H9 (cell line): ENCODE measurements around the gene MNX1. TPM values are rescaled to one million over a fixed set of nuclear protein-coding genes. Genes with fewer than 3 reads are reported as not detected.

Experiments
- DNase-seq: peaks from one replicate; pipeline ENCODE4 v3.0.0-alpha.2; 2017
- H2AFZ ChIP-seq: one replicate; pipeline ENCODE4 v1.6.1; 2013; ENCODE audit warnings: mild to moderate bottlenecking, low read length, control low read depth, moderate library complexity
- H2AK5ac ChIP-seq: 2 replicates; pipeline ENCODE4 v1.6.1; 2013; ENCODE audit warnings: low read length, control low read depth, mixed read lengths; ENCODE audit not compliant: insufficient read length
- H2BK120ac ChIP-seq: one replicate; pipeline ENCODE4 v1.6.1; 2013; ENCODE audit warnings: low read depth, mild to moderate bottlenecking, low read length, control low read depth, inconsistent platforms; ENCODE audit not compliant: poor library complexity, severe bottlenecking
- H2BK12ac ChIP-seq: 2 replicates; pipeline ENCODE4 v1.6.1; 2013; ENCODE audit warnings: low read length, control low read depth, mixed read lengths, low read depth; ENCODE audit not compliant: insufficient read length
- H2BK15ac ChIP-seq: 2 replicates; pipeline ENCODE4 v1.6.1; 2013; ENCODE audit warnings: low read depth, low read length, control low read depth
- H2BK20ac ChIP-seq: one replicate; pipeline ENCODE4 v1.6.1; 2013; ENCODE audit warnings: low read depth, mild to moderate bottlenecking, low read length, control low read depth, inconsistent platforms; ENCODE audit not compliant: poor library complexity, severe bottlenecking
- H2BK5ac ChIP-seq: 2 replicates; pipeline ENCODE4 v1.6.1; 2013; ENCODE audit warnings: low read length, control low read depth, mixed read lengths; ENCODE audit not compliant: insufficient read length
- H3K14ac ChIP-seq: 2 replicates; pipeline ENCODE4 v1.6.1; 2013; ENCODE audit warnings: low read length, control low read depth; ENCODE audit not compliant: insufficient read depth
- H3K18ac ChIP-seq: 2 replicates; pipeline ENCODE4 v1.6.1; 2013; ENCODE audit warnings: low read depth, mild to moderate bottlenecking, mixed read lengths, low read length, control low read depth; ENCODE audit not compliant: insufficient read length
- H3K23ac ChIP-seq: 2 replicates; pipeline ENCODE4 v1.6.1; 2013; ENCODE audit warnings: low read length, control low read depth, mixed read lengths, low read depth; ENCODE audit not compliant: insufficient read length
- H3K23me2 ChIP-seq: 2 replicates; pipeline ENCODE4 v1.6.1; 2013; ENCODE audit warnings: low read depth, mild to moderate bottlenecking, mixed read lengths, low read length, control low read depth; ENCODE audit not compliant: insufficient read length, poor library complexity, severe bottlenecking
- H3K27ac ChIP-seq: 2 replicates; pipeline ENCODE4 v1.5.1; 2013; ENCODE audit warnings: low read length, control low read depth, mixed read lengths, low read depth; ENCODE audit not compliant: insufficient read length
- H3K27me3 ChIP-seq: 2 replicates; pipeline ENCODE4 v1.6.1; 2013; ENCODE audit warnings: low read length, control low read depth, inconsistent platforms; ENCODE audit not compliant: insufficient read depth
- H3K4ac ChIP-seq: 2 replicates; pipeline ENCODE4 v1.6.1; 2013; ENCODE audit warnings: low read depth, mild to moderate bottlenecking, control low read depth, inconsistent platforms, low read length, moderate library complexity
- H3K4me1 ChIP-seq: 2 replicates; pipeline ENCODE4 v1.6.1; 2013; ENCODE audit warnings: low read length, control low read depth, inconsistent platforms; ENCODE audit not compliant: insufficient read depth
- H3K4me2 ChIP-seq: 2 replicates; pipeline ENCODE4 v1.6.1; 2013; ENCODE audit warnings: low read length, control low read depth, mixed read lengths; ENCODE audit not compliant: insufficient read length, insufficient read depth
- H3K56ac ChIP-seq: 2 replicates; pipeline ENCODE4 v1.6.1; 2013; ENCODE audit warnings: low read depth, mild to moderate bottlenecking, mixed read lengths, low read length, control low read depth; ENCODE audit not compliant: insufficient read length
- H3K79me1 ChIP-seq: 2 replicates; pipeline ENCODE4 v1.6.1; 2013; ENCODE audit warnings: low read depth, mild to moderate bottlenecking, moderate library complexity, low read length, control low read depth, inconsistent platforms; ENCODE audit not compliant: insufficient read depth, poor library complexity, severe bottlenecking
- H3K79me2 ChIP-seq: 2 replicates; pipeline ENCODE4 v1.6.1; 2013; ENCODE audit warnings: low read length, control low read depth, inconsistent platforms; ENCODE audit not compliant: insufficient read depth
- H3K9ac ChIP-seq: 2 replicates; pipeline ENCODE4 v1.6.1; 2013; ENCODE audit warnings: low read length, control low read depth, mixed read lengths; ENCODE audit not compliant: insufficient read length; ENCODE audit errors: extremely low read depth
- H3K9me3 ChIP-seq: one replicate; pipeline ENCODE4 v1.6.1; 2013; ENCODE audit warnings: low read depth, low read length, inconsistent platforms; ENCODE audit not compliant: control insufficient read depth
- H3T11ph ChIP-seq: one replicate; pipeline ENCODE4 v1.6.1; 2013; ENCODE audit warnings: mild to moderate bottlenecking, low read length, control low read depth, inconsistent platforms
- H4K20me1 ChIP-seq: one replicate; pipeline ENCODE4 v1.6.1; 2013; ENCODE audit not compliant: control insufficient read depth, insufficient read length, insufficient read depth
- H4K5ac ChIP-seq: 2 replicates; pipeline ENCODE4 v1.6.1; 2013; ENCODE audit warnings: low read depth, mild to moderate bottlenecking, mixed read lengths, low read length, control low read depth; ENCODE audit not compliant: insufficient read length
- H4K8ac ChIP-seq: replicated peaks from 2 replicates; pipeline ENCODE4 v1.6.1; 2013; ENCODE audit warnings: low read length, control low read depth, mixed read lengths, low read depth; ENCODE audit not compliant: insufficient read length
- H4K91ac ChIP-seq: 2 replicates; pipeline ENCODE4 v1.6.1; 2013; ENCODE audit warnings: low read depth, mild to moderate bottlenecking, moderate library complexity, mixed read lengths, low read length, control low read depth; ENCODE audit not compliant: insufficient read length
- H3K27ac Mint-ChIP-seq, 3 experiments: 2 replicates in 2 of 3; 3 replicates in 1 of 3; pipeline ENCODE4 v1.8.0; 2020 to 2021; ENCODE audit warnings: mixed read lengths in 3 of 3, mild to moderate bottlenecking in 1 of 3, moderate library complexity in 1 of 3
- H3K27me3 Mint-ChIP-seq: 2 replicates; pipeline ENCODE4 v1.8.0; 2021; ENCODE audit warnings: low read depth, mild to moderate bottlenecking, moderate library complexity, mixed read lengths
- H3K36me3 Mint-ChIP-seq, 3 experiments: 2 replicates in 2 of 3; 3 replicates in 1 of 3; pipeline ENCODE4 v1.8.0; 2020 to 2021; ENCODE audit warnings: low read depth in 3 of 3, mixed read lengths in 3 of 3; ENCODE audit not compliant: insufficient read depth in 1 of 3
- H3K4me1 Mint-ChIP-seq, 2 experiments: 2 replicates each; pipeline ENCODE4 v1.8.0; 2020; ENCODE audit warnings: mixed read lengths in 2 of 2
- H3K4me3 Mint-ChIP-seq, 2 experiments: 2 replicates in 1 of 2; 3 replicates in 1 of 2; pipeline ENCODE4 v1.8.0; 2020 to 2021; ENCODE audit warnings: mild to moderate bottlenecking in 2 of 2, mixed read lengths in 2 of 2, moderate library complexity in 1 of 2
- H3K9me3 Mint-ChIP-seq, 2 experiments: 2 replicates in 1 of 2; 3 replicates in 1 of 2; pipeline ENCODE4 v1.8.0; 2020; ENCODE audit warnings: mild to moderate bottlenecking in 2 of 2, mixed read lengths in 2 of 2, moderate library complexity in 1 of 2
- WGBS: extraction: QIAGEN DNeasy Blood & Tissue Kit; methylation state at CpG from one replicate; pipeline ENCODE4 v1.1.7; 2013; ENCODE audit warnings: missing lambda C conversion rate, low lambda C conversion rate, mixed read lengths; ENCODE audit not compliant: insufficient read length; ENCODE audit errors: extremely low coverage; 5-methylcytosine and 5-hydroxymethylcytosine counted together
- total RNA-seq: library from RNA; stranded (reverse); gene quantifications from 2 replicates; pipeline ENCODE4 v1.2.1, GENCODE V29; 2021
- TF ChIP-seq, protein P1 (sequence below): fragments of 200-600 bp; sonication (generic); conservative IDR thresholded peaks from 3 replicates; pipeline ENCODE4 v1.8.0; 2021; ENCODE audit warnings: antibody characterized with exemption, mild to moderate bottlenecking

MNX1 gene
- total RNA-seq, 1 experiment from 2014 or later = not detected

DNA sequence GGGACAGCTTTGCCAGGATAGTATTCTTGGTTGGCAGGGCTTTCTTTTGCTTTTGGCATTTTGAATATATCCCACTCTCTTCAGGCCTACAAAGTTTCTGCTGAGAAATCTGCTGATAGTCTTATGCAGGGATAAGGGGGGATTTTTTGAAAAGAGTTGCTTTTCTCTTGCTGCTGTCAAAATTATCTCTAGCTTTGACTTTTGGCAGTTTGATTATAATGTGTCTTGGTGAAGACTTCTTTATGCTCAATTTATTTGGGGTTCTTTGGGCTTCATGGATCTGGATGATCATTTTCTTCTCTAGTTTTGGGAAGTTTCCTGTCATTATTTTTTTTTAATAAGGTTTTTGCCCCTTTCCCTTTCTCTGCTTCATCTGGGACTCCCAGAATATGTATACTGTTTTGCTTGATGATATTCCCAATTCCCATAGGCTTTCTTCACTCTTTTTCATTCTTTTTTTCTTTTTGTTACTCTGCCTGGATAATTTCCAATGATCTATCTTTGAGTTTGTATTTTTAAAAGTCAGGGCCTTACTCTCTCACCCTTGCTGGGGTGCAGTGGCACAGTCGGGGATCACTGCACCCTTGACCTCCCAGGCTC, 31.4 kb downstream of the MNX1 start:
- Mint-ChIP-seq H3K36me3 (peaks cover 19 to 33% (median 20%) of the 10 kb centered on the region in 3 experiments), H3K9me3 (peaks cover 18 to 19% of the 10 kb centered on the region in 2 experiments), H3K4me1 (no peaks in the 10 kb centered on the region), H3K27me3 (no peaks in the 10 kb centered on the region), H3K27ac (no peak overlapping the region), H3K4me3 (no peak overlapping the region)
- no peaks in the 10 kb centered on the region for H3K79me1 ChIP-seq
- H2BK20ac ChIP-seq = no peak overlapping the region
- no peaks in the 10 kb centered on the region for H3K27me3 ChIP-seq
- no peak overlapping the region for H3K27ac ChIP-seq
- H4K91ac ChIP-seq = no peak overlapping the region
- H3K23ac ChIP-seq = no peak overlapping the region
- no peak overlapping the region for H3K18ac ChIP-seq
- no peak overlapping the region for H3K56ac ChIP-seq
- H4K5ac ChIP-seq = no peak overlapping the region
- no peaks in the 10 kb centered on the region for H3K23me2 ChIP-seq
- H2BK120ac ChIP-seq = no peak overlapping the region
- no peaks in the 10 kb centered on the region for H3K79me2 ChIP-seq
- H2BK12ac ChIP-seq = no peak overlapping the region
- H3K4me1 ChIP-seq = no peaks in the 10 kb centered on the region
- no peaks in the 10 kb centered on the region for H3K9me3 ChIP-seq
- H2AFZ ChIP-seq = no peak overlapping the region
- no peak overlapping the region for H4K8ac ChIP-seq
- H2BK15ac ChIP-seq = no peak overlapping the region
- TF ChIP-seq, protein P1, sequence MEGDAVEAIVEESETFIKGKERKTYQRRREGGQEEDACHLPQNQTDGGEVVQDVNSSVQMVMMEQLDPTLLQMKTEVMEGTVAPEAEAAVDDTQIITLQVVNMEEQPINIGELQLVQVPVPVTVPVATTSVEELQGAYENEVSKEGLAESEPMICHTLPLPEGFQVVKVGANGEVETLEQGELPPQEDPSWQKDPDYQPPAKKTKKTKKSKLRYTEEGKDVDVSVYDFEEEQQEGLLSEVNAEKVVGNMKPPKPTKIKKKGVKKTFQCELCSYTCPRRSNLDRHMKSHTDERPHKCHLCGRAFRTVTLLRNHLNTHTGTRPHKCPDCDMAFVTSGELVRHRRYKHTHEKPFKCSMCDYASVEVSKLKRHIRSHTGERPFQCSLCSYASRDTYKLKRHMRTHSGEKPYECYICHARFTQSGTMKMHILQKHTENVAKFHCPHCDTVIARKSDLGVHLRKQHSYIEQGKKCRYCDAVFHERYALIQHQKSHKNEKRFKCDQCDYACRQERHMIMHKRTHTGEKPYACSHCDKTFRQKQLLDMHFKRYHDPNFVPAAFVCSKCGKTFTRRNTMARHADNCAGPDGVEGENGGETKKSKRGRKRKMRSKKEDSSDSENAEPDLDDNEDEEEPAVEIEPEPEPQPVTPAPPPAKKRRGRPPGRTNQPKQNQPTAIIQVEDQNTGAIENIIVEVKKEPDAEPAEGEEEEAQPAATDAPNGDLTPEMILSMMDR = no peak
- DNase-seq = no peak
- no peak overlapping the region for H3K4ac ChIP-seq
- no peak overlapping the region for H3K14ac ChIP-seq
- H4K20me1 ChIP-seq = no peaks in the 10 kb centered on the region
- no peak overlapping the region for H3K4me2 ChIP-seq
- no peak overlapping the region for H3T11ph ChIP-seq
- H2BK5ac ChIP-seq = no peak overlapping the region
- no peak overlapping the region for H2AK5ac ChIP-seq
- WGBS = no CpG with 5 or more reads among the region's 1 CpG
- no peak overlapping the region for H3K9ac ChIP-seq
